Thyroid gland (tissue), 4 donors: ENCODE data around the gene TSPAN5.

Experiments
- POLR2A ChIP-seq, 2 donors: fragments of 450-650 bp; IDR thresholded peaks; one replicate each; pipeline ENCODE4 v1.6.1; 2017; ENCODE audit warnings: antibody characterized with exemption in 2 of 2, mild to moderate bottlenecking in 2 of 2, moderate library complexity in 1 of 2
- TF ChIP-seq, protein P1 (sequence below), 6 experiments: fragments of 200-600 bp in 3 of 6; fragments of 450-650 bp in 3 of 6; sonication (generic) in 3 of 6; IDR thresholded peaks; one replicate each; pipeline ENCODE4 v1.5.1; 2016 to 2019; ENCODE audit warnings: antibody characterized with exemption in 6 of 6, mild to moderate bottlenecking in 2 of 6, inconsistent platforms in 1 of 6, moderate library complexity in 1 of 6

GRCh38 chr4:98468709-98469108, 189.7 kb downstream of the TSPAN5 start:
- TF ChIP-seq, protein P1, sequence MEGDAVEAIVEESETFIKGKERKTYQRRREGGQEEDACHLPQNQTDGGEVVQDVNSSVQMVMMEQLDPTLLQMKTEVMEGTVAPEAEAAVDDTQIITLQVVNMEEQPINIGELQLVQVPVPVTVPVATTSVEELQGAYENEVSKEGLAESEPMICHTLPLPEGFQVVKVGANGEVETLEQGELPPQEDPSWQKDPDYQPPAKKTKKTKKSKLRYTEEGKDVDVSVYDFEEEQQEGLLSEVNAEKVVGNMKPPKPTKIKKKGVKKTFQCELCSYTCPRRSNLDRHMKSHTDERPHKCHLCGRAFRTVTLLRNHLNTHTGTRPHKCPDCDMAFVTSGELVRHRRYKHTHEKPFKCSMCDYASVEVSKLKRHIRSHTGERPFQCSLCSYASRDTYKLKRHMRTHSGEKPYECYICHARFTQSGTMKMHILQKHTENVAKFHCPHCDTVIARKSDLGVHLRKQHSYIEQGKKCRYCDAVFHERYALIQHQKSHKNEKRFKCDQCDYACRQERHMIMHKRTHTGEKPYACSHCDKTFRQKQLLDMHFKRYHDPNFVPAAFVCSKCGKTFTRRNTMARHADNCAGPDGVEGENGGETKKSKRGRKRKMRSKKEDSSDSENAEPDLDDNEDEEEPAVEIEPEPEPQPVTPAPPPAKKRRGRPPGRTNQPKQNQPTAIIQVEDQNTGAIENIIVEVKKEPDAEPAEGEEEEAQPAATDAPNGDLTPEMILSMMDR (IDR thresholded peaks at IDR 0.05), result no peak
- TF ChIP-seq POLR2A (IDR thresholded peaks at IDR 0.05), result no peak
